C4-2B (cell line): ENCODE measurements around the gene SPON2.

Experiments
- CTCF ChIP-seq: fragments of 450-650 bp; conservative IDR thresholded peaks from 2 replicates; pipeline ENCODE4 v1.5.1; 2017; ENCODE audit warnings: mild to moderate bottlenecking
- ZFX ChIP-seq: fragments of 450-650 bp; IDR thresholded peaks from 2 replicates; pipeline ENCODE4 v1.6.1; 2017

- TF ChIP-seq CTCF: no peak
- no peak for TF ChIP-seq ZFX
These were observed 3.3 kb upstream of the SPON2 start for GRCh38 chr4:1175635-1176229.
